Posterior cingulate gyrus (tissue), 11 donors: ENCODE data around the gene DENND5B.
"Not testable (repeated sequence)": the region's sequence is repeated elsewhere in the genome, so short reads cannot be mapped to it uniquely, and the experiment has no call there.

Source experiments
- DNase-seq, 10 donors: peaks; one replicate each; pipeline versions ENCODE4 v3.0.0 to v3.0.0-alpha.2; 2020 to 2021; ENCODE audit warnings: mixed read lengths in 3 of 10
- intact Hi-C: fragments of 100-400 bp; cut with DNase I; formaldehyde crosslinking; loops from one replicate; pipeline ENCODE4 v1.15.1; 2023

The DENND5B gene

DNA sequence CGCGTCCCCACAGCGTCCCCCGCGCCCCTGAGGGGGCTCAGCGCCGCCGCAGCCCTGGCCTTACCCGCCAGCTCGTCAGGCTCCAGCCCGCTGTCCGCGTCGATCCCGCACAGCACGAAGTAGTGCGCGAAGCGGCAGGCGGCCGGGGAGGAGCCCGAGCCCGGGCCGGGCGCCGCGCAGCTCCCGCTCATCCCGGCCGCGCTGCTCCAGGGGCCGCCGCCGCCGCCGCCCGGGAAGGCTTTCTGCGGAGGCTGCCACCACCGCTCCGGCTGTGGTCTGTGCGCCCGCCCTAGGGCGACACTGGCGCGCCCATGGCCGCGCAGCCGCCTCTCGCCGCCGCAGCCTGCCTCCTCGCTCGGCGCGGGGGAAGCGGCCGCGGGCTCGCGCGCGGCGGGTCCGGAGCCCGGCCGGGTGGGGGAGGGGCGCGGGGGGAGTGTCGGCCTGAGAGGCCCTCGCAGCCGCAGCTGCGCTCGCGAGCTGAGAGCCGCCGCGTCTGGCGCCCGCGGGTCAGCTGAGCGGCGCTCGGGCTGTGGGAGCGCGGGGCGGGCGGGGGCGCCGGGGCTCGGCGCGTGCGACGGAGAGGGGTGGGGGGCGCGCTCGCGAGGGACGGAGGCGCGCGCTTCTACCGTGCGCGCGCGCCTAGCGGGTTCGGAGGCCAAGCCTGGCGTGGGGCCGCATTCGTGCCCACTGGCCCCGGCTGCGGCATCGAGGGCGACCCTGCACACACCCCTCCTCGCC lies at the start of gene DENND5B:
TSS of gene DENND5B (minus strand) at position 495 of the 738 bp plus-strand sequence. CDS start at position 191, 304 bp downstream.
- peak; percentile 74 to 97 (median 78) for DNase-seq
- intact Hi-C loops = loop anchor here (5.0 kb wide), 1 partner anchor 516 kb away; the partner anchor contains the start of gene BICD1

- no peak for DNase-seq
- intact Hi-C loops = loop anchor here (1.0 to 5.0 kb wide), 3 partner anchors 41 to 382 kb away; partner anchors contain the start of gene SINHCAF
Observed at GRCh38 chr12:31634620-31635019, 43.7 kb upstream of the DENND5B start.

GRCh38 chr12:31633464-31633863 lies 42.5 kb upstream of the DENND5B start:
- intact Hi-C loops = no loop called here
- DNase-seq = no peak

- DNase-seq = no peak
- intact Hi-C loops = no loop called here
Observed at GRCh38 chr12:31631809-31632208, 40.9 kb upstream of the DENND5B start.

DNA sequence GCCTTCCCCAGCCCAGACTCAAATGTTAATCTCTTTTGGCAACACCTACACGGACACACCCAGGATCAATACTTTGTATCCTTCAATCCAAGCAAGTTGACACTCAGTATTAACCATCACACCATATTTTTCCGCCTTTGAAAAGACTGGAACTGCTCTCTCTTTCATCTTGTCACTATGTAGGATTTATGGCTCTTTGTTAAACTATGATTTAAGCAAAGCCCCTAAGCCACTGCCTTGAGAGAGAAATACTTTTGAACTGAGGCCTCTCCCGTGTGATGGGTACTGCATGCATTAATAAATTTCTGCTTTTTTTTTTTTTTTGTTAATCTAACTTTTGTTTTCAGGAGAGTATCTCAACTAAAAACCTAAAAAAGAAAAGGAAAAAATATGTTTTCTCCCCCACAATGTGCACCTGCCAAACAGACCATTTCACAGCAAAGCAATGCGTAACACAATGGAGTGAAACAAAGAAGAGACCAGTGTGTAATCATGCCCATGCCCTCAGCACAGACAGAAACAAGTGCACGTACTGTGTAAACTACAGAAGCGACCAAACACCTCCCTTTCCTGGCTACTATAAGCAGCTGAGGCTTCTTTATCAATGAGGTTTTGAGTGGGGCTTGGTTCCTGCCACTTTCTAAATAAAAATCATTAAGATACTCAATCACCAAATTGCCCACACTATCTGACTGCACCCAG lies 40.2 kb upstream of the DENND5B start:
- no peak for DNase-seq
- intact Hi-C loops = no loop called here

GRCh38 chr12:31629756-31630732 lies 39.1 kb upstream of the DENND5B start:
- no peak for DNase-seq
- intact Hi-C loops = no loop called here

DNA sequence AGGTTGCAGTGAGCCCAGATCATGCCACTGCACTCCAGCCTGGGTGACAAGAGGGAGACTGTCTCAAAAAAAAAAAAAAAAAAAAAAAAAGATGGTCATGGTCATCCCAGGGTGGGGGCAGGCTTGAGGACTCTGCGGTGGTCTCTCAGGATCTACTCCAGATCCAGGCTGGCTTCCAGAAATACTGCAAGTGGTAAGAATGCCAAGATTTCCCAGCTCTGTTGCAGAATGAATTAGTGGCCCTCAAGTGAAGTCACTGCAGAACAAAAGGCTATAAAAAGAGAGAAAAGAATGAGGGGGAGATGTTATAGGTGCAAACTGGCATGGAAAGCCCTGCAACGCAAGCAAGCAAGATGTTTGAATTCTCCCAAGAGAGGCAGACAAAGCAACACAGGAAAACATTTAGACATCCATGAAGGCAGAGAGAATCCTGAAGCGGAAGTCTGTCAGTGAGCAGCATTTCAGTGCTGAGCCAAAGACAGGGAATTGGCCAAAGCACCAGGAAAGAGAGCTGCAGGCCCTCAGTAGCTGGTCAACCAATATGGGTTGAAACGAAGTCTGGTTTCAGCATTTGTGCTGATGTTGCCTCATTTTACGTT lies 36.6 kb upstream of the DENND5B start:
- intact Hi-C loops = no loop called here

GRCh38 chr12:31626270-31626995 lies 35.5 kb upstream of the DENND5B start:
- no peak for DNase-seq
- intact Hi-C loops = no loop called here

More for the DNA sequence above, 36.6 kb upstream of the DENND5B start:
- DNase-seq = no peak

DNA sequence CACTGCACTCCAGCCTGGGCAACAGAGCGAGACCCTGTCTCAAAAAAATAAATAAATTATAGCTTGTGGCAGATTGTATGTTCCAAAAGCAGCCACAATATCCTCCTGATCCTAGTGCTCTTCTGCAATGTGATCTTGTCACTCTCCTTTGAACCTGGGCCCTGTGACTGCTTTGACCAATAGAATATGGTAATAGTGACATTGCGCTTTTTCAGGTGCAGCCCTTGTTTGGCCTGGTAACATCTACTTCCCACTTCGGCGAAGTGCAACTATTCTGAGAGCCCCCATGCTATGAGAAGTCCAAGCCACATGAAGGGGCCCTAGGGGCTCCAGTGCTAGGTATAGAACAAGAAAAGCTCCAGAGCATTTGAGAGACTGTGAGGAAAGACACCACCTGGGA lies 31.1 kb upstream of the DENND5B start:
- DNase-seq = no peak
- intact Hi-C loops = no loop called here

DNA sequence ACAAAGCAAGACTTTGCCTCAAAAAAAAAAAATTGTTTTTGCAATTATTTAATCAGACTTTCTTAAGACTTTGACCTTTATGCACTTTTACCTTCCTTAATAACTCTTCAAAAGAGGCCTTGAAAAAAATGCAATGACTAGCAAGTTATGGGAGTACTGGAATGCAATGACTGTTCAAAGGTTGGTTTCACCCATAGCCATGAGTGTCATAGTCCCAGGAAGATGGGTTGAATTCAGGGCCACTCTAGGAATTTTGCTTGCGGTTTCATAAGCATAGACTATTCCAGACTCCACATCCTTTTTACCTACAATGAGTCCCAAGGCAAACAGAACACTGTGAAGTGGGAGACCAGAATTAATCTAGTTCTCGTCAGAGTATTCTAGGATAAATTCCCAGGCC lies 29.4 kb upstream of the DENND5B start:
- intact Hi-C loops = no loop called here
- DNase-seq = no peak

- intact Hi-C loops = no loop called here
- DNase-seq = no peak
Observed at GRCh38 chr12:31618228-31619025, 27.5 kb upstream of the DENND5B start.

DNA sequence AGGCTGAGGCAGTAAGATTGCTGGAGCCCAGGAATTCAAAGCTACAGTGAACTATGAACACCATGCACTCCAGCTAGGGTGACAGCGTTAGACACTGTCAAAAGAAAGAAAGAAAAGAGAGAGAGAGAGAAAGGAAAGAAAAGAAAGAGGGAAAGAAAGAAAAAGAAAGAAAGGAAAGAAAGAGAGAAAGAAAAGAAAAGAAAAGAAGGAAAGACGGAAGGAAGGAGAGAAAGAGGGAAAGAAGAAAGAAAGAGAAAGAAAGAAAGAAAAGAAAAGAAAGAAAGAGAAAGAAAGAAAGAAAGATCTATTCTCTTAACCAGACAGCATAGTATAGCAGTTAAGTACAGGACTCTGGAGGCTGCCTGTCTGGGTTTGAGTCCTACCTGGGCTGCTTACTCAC lies 21.9 kb upstream of the DENND5B start:
- DNase-seq = no peak
- intact Hi-C loops = no loop called here

- intact Hi-C loops, DNase-seq: not testable (repeated sequence)
Observed at GRCh38 chr12:31608299-31608698, 17.4 kb upstream of the DENND5B start.

- no peak for DNase-seq
- intact Hi-C loops = no loop called here
Observed at GRCh38 chr12:31605531-31605930, 14.6 kb upstream of the DENND5B start.

DNA sequence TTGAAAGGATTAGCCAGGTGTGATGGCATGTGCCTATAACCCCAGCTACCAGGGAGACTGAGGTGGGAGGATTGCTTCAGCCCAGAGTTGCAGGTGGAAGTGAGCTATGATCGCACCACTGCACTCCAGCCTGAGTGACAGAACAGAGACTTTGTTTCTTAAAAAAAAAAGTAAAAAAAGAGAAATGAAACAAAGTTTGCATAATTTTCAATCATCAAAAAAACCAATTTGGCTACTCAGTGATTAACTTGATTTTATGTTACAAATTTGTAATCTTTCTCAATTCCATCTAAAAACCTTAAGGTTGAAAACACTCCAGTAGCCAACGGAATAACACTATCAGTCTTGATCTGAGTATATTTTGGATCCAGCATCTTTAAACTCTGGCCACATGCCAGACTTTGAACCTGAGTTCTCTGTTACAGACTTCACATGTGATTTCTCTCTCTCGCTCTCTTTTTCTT lies 12.6 kb upstream of the DENND5B start:
- intact Hi-C loops = no loop called here
- no peak for DNase-seq

DNA sequence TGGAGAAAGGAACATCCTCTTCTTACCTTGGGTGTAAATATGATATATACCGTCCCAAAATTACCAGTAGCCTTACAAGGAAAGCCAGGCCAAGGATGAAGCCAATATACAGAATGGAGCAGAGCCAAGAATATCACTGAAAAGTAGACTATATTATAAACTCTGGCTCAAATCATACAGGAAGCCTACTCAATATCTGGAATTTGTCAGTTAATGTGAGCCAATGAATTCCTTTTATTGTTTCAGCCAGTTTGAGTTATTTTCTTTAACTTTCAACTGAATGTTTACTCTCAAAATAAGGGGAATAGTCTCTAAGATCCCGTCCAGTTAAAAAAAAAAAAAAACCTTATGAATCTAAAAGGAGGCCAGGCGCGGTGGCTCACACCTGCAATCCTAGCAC lies 9.8 kb upstream of the DENND5B start:
- intact Hi-C loops = no loop called here
- DNase-seq = no peak

DNA sequence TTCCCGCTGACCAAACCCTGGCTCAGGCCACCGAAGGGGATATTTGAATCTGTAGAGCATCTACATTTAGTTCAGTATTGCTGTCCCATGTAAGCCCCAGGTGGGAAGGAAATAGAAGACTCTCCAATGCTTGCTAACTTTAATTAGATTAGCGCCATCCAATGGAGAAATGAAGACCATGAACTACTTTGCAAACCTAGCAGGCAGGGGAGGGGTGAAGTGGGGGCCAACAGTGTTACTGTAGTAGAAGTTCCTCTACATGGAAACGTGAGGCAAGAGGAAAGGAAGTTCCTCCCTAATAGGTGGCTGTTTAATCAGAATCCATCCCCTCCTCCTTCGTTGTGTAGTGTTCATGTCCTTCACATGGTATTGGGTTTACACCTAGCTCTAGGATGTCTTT lies 9.3 kb upstream of the DENND5B start:
- intact Hi-C loops = no loop called here

GRCh38 chr12:31599053-31599452 lies 8.1 kb upstream of the DENND5B start:
- DNase-seq = no peak
- intact Hi-C loops = no loop called here

More for the DNA sequence above, 9.3 kb upstream of the DENND5B start:
- DNase-seq = no peak

DNA sequence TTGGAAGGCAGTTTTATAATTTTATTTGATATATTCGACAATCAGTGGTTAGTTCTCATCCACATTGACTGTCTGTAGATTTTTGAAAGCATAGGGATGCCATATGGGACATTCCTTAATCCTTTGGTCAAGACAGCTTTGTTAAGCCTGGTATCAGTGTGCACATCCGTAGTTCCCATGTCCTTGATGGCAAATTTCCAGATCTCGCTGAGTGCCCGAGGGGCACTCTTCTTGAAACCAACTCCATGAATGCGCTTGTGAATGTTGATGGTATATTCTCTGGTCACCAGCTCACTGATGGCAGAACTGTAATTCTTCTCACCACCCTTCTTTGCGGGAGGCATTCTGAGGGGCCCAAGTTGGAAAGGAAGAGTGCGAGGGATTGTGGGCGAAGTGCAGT lies 6.1 kb upstream of the DENND5B start:
- intact Hi-C loops = no loop called here
- no peak for DNase-seq
